Measurements from ENCODE around the gene CMTR2.

- no peak for TF ChIP-seq POLR2A (IDR thresholded peaks at IDR 0.05)
- TF ChIP-seq EP300 (IDR thresholded peaks at IDR 0.05), result no peak
- TF ChIP-seq CTCF (IDR thresholded peaks at IDR 0.05), result no peak
- TF ChIP-seq POLR2AphosphoS5 (IDR thresholded peaks at IDR 0.05), result no peak
These were observed 8.1 kb upstream of the CMTR2 start for GRCh38 chr16:71297341-71297634.

Measured in sigmoid colon (tissue), 4 donors.